Lower leg skin (tissue), 4 donors: ENCODE results near the gene WDR4. TPM values are rescaled to one million over a fixed set of nuclear protein-coding genes. Genes with fewer than 3 reads are reported as not detected.
"Not testable (repeated sequence)": the region's sequence is repeated elsewhere in the genome, so short reads cannot be mapped to it uniquely, and the experiment has no call there.

ENCODE experiments used
- DNase-seq, 2 donors: peaks; one replicate each; pipeline ENCODE4 v3.0.0-alpha.2; 2019; ENCODE audit warnings: low spot score in 2 of 2
- H3K4me3 ChIP-seq: fragments of 200-600 bp; sonication (generic); 2 replicates; pipeline ENCODE4 v1.5.1; 2017; ENCODE audit warnings: mild to moderate bottlenecking, low read depth; ENCODE audit not compliant: poor library complexity, severe bottlenecking
- POLR2A ChIP-seq, 2 donors: fragments of 450-650 bp; IDR thresholded peaks; one replicate each; pipeline ENCODE4 v1.6.1; 2016 to 2017; ENCODE audit warnings: antibody characterized with exemption in 2 of 2, mild to moderate bottlenecking in 1 of 2, moderate library complexity in 1 of 2
- WGBS, 2 donors: methylation state at CpG; one replicate each; pipeline ENCODE4 v1.1.5; 2018; 5-methylcytosine and 5-hydroxymethylcytosine counted together
- intact Hi-C: fragments of 100-400 bp; cut with DNase I; formaldehyde crosslinking; loops from one replicate; pipeline ENCODE4 v1.15.0; 2023; ENCODE audit warnings: low total_unique reads
- total RNA-seq, 4 donors: library from RNA; depleted of rRNA; stranded (reverse); fragments of >200 nt; gene quantifications; one replicate each; pipeline ENCODE4 v1.1.0, GENCODE V29; 2016
- TF ChIP-seq, protein P1 (sequence below), 3 donors: fragments of 450-650 bp; IDR thresholded peaks; one replicate each; pipeline ENCODE4 v1.5.1; 2016; ENCODE audit warnings: antibody characterized with exemption in 3 of 3, mild to moderate bottlenecking in 3 of 3, moderate library complexity in 2 of 3

Gene WDR4, protein sequence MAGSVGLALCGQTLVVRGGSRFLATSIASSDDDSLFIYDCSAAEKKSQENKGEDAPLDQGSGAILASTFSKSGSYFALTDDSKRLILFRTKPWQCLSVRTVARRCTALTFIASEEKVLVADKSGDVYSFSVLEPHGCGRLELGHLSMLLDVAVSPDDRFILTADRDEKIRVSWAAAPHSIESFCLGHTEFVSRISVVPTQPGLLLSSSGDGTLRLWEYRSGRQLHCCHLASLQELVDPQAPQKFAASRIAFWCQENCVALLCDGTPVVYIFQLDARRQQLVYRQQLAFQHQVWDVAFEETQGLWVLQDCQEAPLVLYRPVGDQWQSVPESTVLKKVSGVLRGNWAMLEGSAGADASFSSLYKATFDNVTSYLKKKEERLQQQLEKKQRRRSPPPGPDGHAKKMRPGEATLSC
- 10 to 100 TPM; 10.3 to 17.4 (median 12.0) TPM for total RNA-seq

DNA sequence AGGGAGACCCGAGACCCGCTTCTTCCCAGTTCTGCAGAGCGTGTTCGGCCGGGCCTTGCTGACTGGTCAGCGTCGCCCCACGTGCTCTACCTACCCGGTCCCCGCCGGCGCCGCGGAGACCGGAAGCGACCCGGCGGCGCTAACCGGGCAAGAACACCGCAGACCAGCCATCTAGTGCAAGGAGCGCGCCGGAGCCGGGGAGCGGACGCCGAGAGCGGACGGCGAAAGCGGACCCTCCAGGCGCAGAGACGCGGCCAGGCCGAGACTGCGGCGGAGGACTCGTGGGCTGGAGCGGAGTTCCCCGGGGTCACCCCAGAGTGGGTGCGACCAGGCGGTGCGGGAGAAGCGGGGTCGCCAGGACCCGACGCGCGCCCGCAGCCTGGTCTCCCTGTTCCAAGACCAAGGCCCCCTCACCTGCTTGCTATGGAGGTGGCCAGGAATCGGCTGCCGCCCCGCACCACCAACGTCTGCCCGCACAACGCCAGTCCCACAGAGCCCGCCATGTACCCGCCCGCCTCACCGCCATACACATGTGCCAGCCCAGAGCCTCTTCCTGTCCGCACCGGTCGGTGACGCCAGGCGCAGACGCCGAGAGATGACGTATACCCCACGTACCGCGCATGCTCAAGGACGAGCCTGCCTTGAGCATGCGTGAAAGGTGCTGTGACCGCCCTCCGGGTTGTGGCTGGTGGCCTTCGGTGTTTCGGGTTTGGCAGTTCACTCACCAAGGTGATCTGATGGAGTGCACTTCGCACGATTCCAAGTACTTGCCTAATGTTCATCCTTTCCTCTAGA lies at the start of gene WDR4:
WDR4 (minus strand) TSS at position 547 of the 795 bp plus-strand sequence; CDS start at position 503, 44 bp downstream.
- intact Hi-C loops, result no loop called here
- TF ChIP-seq, protein P1, sequence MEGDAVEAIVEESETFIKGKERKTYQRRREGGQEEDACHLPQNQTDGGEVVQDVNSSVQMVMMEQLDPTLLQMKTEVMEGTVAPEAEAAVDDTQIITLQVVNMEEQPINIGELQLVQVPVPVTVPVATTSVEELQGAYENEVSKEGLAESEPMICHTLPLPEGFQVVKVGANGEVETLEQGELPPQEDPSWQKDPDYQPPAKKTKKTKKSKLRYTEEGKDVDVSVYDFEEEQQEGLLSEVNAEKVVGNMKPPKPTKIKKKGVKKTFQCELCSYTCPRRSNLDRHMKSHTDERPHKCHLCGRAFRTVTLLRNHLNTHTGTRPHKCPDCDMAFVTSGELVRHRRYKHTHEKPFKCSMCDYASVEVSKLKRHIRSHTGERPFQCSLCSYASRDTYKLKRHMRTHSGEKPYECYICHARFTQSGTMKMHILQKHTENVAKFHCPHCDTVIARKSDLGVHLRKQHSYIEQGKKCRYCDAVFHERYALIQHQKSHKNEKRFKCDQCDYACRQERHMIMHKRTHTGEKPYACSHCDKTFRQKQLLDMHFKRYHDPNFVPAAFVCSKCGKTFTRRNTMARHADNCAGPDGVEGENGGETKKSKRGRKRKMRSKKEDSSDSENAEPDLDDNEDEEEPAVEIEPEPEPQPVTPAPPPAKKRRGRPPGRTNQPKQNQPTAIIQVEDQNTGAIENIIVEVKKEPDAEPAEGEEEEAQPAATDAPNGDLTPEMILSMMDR (IDR thresholded peaks at IDR 0.05), result peak in 1 of 3 donors; percentile 19
- no peak for TF ChIP-seq POLR2A (IDR thresholded peaks at IDR 0.05)
- H3K4me3 ChIP-seq, result peak within 1 kb of the TSS; percentile 85
- DNase-seq, result peak; percentile 97 to 100
- 0% methylated on average over 11 to 70 of the region's 80 CpGs for WGBS, 2 donors

DNA sequence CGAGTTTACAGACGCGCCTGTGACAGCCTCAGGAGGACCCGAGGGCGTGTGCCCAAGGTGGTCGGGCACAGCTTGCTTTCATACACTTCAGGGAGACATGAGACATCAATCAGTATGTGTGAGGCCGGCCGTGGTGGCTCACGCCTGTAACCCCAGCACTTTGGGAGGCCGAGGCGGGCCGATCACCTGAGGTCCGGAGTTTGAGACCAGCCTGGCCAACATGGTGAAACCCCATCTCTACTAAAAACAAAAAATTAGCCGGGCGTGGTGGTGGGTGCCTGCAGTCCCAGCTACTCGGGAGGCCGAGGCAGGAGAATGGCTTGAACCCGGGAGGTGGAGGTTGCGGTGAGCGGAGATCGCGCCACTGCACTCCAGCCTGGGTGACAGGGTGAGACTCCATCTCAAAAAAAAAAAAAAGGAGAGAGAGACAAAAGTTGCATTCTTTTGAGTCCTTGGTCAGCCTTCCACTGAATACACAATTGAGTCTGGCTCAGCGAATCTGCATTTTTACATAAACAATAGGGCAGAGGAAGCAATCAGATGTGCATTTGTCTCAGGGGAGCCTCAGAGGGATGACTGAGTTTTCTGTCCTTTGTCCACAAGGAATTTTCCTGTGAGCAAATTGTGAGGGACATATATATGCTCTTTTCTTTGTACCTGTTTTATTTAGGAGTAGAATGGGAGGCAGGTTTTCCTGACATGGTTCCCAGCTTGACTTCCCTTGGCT lies 48.3 kb upstream of the WDR4 start:
- DNase-seq, H3K4me3 ChIP-seq, intact Hi-C loops: not testable (repeated sequence)
- 91 to 94% methylated on average over 23 of the region's 23 CpGs for WGBS, 2 donors

DNA sequence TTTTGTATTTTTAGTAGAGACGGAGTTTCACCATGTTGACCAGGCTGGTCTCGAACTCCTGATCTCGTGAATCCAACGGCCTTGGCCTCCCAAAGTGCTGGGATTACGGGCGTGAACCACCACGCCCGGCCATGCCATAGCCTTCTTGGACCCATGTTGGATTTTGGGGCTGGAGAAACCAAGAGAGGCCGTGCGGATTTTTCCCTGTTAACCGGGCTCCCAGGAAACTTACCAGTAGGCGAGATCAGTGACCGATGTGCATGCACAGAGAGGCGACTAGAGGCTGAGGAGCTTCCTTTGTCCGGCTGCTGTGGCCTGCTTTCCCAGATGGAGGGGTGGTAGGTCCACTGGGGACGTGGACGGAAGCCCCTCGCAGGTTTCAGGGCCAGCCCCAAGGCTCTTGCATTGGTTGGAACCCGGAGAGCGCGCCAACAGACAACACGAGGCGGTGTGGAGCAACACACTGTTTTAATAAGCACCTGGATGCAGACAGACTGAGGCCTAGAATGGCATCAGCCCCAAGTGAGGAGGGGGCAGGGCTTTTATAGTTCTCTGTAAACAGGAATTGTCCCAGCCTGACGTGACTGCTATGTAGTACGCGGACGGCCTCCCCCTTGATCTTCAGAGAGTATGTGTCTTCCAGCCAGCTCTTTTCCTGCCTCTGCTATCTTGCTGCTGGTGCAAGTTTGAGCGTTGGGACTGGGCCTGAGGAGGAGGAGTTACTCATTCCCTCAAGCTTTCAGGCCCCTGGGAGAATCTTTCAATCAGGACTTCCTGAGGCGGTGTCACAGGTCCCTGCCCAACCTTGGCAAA lies 46.0 kb upstream of the WDR4 start, which contains the start of gene ERVH48-1:
ERVH48-1 (minus strand) TSS at position 517 of the 813 bp plus-strand sequence. CDS start 6,624 bp downstream, outside the sequence.
- H3K4me3 ChIP-seq, result no peak within 1 kb of the TSS
- TF ChIP-seq, protein P1 (IDR thresholded peaks at IDR 0.05), result no peak
- TF ChIP-seq POLR2A (IDR thresholded peaks at IDR 0.05), result no peak
- intact Hi-C loops, result no loop called here
- no peak for DNase-seq
- 85 to 89% methylated on average over 27 to 29 of the region's 29 CpGs for WGBS, 2 donors

DNA sequence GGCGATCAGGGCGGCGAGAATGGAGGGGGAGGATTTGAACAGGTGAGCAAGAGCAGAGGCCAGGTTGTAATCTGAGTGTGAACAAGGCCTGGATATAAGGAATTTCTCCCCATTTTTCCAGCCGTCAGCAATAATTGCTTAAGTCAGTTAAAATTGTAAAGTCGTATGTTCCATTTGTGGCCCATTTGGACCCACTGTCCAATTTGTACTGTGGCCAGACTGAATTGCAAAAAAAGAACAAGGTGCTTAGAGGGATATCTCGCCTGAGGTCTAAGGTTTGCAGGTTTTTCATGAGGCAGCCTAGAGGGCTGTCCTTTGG lies 45.1 kb upstream of the WDR4 start:
- H3K4me3 ChIP-seq, result no peak overlapping the region
- WGBS, 2 donors, result 90 to 91% methylated on average over 6 of the region's 6 CpGs
- DNase-seq, result no peak
- TF ChIP-seq POLR2A (IDR thresholded peaks at IDR 0.05), result no peak
- TF ChIP-seq, protein P1 (IDR thresholded peaks at IDR 0.05), result no peak
- intact Hi-C loops, result no loop called here

DNA sequence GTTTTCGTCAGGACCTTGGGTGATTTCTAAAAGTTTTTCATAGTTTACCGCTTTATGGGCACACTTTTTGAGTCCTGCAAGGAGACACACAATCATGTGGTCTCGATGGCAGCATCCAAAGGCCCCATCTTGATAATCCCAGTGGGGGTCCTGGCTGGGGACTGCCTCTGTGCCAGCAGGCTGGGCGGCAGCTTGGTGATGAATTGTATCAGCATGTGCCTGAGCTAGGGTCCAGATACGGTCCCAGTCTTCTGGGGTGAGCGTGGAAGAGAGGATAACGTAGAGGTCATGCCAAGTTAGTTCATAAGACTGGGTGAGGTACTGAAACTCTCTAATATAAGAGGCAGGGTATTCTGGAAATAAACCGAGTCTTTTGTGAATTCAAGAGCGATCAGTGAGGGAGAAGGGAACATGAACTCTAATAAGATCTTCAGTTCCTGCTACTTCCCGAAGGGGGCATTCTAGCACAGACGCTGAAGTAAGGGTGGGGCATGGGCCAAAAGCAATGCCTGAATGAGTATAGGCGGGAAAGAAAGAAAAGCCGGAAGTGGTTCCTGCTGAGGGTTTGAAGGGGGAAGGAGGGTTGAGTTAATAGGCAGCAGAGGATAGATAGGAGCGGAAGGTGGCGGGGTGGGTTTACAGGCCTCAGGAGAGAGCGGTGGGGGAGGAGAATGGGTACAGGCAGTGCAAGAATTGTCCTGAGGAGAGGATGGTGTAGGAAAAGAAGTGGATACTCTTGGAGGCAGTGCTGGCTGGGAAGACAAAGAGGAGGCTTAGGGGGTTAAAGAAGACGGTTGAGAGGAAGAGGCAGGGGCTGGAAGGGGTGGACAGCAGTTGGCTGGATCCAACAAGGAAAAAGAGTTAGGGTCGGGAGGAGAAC lies 44.5 kb upstream of the WDR4 start:
- DNase-seq, result peak; percentile 79 to 91
- TF ChIP-seq, protein P1 (IDR thresholded peaks at IDR 0.05), result peak in 1 of 3 donors; percentile 62
- no peak for TF ChIP-seq POLR2A (IDR thresholded peaks at IDR 0.05)
- no peak overlapping the region for H3K4me3 ChIP-seq
- intact Hi-C loops, result no loop called here
- WGBS, 2 donors, result 16 to 22% methylated on average over 18 of the region's 18 CpGs
